PC-9 (cell line): ENCODE results near the gene RASGRF1.

ENCODE experiments used
- EZH2 ChIP-seq: fragments of 200-600 bp; sonication (generic); IDR thresholded peaks from 2 replicates; pipeline ENCODE4 v1.8.0; 2017; ENCODE audit warnings: antibody characterized with exemption, low read depth
- TF ChIP-seq, protein P1 (sequence below): fragments of 200-600 bp; sonication (generic); conservative IDR thresholded peaks from 2 replicates; pipeline ENCODE4 v1.6.1; 2017; ENCODE audit warnings: mixed run types, antibody characterized with exemption, mild to moderate bottlenecking, moderate library complexity

DNA sequence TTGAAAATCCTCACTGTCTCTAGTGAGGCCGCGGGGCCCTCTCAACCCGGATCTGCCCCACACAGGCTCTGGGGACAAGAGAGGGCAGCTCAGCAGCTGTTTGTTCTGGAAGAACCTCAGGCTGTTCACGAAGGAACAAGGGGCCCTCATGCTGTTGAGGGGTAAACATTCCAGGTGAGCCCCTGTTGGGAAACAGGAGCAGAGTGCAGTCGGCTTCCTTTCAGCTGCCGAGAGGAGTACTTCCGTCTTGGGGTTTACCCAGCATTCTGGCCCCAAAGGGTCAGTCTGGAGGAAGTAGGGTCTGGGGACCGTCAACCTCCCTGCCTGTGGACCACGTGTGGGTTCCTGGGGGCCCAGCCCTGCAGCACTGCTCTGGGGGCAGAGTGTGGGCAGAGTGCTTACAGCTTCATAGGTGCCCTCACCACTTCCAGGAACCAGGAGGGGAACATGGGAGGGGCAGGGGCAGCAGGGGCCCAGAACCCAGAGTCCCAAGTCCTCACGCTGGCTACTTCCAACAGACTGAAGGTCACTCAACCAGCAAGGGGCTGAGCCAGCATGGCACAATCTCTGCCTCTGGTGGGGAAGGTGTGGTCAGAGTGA is 96.5 kb downstream of the RASGRF1 start:
- no peak for TF ChIP-seq EZH2
- TF ChIP-seq, protein P1, sequence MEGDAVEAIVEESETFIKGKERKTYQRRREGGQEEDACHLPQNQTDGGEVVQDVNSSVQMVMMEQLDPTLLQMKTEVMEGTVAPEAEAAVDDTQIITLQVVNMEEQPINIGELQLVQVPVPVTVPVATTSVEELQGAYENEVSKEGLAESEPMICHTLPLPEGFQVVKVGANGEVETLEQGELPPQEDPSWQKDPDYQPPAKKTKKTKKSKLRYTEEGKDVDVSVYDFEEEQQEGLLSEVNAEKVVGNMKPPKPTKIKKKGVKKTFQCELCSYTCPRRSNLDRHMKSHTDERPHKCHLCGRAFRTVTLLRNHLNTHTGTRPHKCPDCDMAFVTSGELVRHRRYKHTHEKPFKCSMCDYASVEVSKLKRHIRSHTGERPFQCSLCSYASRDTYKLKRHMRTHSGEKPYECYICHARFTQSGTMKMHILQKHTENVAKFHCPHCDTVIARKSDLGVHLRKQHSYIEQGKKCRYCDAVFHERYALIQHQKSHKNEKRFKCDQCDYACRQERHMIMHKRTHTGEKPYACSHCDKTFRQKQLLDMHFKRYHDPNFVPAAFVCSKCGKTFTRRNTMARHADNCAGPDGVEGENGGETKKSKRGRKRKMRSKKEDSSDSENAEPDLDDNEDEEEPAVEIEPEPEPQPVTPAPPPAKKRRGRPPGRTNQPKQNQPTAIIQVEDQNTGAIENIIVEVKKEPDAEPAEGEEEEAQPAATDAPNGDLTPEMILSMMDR: no peak
